AG10803 (cell line): ENCODE measurements around the gene TRIM72.

Source experiments
- DNase-seq: peaks from one replicate; pipeline ENCODE4 v3.0.0; 2010; ENCODE audit warnings: low read depth
- H3K4me3 ChIP-seq: 2 replicates; pipeline ENCODE4 v1.5.1; 2011; ENCODE audit warnings: mild to moderate bottlenecking, low read length, control low read depth
- TF ChIP-seq, protein P1 (sequence below): conservative IDR thresholded peaks from 2 replicates; pipeline ENCODE4 v1.5.1; 2011; ENCODE audit warnings: mild to moderate bottlenecking, low read length, control low read depth, inconsistent platforms

The TRIM72 gene

DNA sequence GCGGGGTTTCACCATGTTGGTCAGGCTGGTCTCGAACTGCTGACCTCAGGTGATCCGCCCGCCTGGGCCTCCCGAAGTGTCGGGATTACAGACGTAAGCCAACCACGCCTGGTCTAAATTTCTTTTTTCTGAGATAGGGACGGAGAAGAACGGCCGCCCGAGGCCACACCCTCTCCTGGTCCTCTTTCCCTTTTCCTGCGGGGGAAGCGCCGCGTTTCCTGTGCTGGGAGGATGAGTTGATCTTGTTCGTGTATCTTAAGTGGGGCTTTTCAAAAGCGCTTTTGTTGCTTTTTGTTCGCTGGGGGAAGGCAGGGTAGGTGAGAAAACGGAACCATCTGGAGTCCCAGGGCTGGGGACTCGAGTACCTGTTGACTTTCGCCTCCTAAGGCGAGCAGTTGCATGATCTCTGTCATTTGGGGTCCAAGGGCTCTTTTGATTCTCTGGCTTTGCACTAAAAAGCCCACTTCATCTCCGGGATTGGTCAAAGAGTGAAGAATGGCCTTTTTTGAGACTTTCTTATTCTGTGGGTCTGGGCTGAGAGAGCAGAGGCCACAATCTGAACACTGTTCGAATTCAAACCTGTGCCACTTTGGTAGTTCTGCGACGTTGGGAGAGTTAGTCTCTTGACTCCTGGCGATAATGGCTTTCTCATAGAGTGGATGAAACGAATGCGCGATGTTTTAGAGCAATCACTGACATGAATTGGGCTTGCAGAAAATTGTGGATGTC lies 32.7 kb upstream of the TRIM72 start:
- no peak for DNase-seq
- TF ChIP-seq, protein P1, sequence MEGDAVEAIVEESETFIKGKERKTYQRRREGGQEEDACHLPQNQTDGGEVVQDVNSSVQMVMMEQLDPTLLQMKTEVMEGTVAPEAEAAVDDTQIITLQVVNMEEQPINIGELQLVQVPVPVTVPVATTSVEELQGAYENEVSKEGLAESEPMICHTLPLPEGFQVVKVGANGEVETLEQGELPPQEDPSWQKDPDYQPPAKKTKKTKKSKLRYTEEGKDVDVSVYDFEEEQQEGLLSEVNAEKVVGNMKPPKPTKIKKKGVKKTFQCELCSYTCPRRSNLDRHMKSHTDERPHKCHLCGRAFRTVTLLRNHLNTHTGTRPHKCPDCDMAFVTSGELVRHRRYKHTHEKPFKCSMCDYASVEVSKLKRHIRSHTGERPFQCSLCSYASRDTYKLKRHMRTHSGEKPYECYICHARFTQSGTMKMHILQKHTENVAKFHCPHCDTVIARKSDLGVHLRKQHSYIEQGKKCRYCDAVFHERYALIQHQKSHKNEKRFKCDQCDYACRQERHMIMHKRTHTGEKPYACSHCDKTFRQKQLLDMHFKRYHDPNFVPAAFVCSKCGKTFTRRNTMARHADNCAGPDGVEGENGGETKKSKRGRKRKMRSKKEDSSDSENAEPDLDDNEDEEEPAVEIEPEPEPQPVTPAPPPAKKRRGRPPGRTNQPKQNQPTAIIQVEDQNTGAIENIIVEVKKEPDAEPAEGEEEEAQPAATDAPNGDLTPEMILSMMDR: no peak
- peak overlapping the region; percentile 94 for H3K4me3 ChIP-seq

DNA sequence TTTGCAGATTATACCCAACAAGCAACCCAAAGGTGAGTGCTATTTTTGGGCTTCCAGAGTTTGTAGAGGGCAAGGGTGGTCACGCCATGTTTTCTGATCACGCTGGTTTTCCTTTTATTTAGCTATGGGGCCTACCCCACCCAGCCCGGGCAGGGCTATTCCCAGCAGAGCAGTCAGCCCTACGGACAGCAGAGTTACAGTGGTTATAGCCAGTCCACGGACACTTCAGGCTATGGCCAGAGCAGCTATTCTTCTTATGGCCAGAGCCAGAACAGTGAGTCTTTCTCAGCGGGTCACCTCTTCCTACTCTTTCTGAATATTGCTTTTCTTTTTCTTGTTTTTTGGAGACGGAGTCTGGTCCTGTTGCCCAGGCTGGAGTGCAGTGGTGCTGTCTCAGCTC lies 31.5 kb upstream of the TRIM72 start:
- DNase-seq: no peak
- peak overlapping the region; percentile 94 for H3K4me3 ChIP-seq
- TF ChIP-seq, protein P1: no peak

DNA sequence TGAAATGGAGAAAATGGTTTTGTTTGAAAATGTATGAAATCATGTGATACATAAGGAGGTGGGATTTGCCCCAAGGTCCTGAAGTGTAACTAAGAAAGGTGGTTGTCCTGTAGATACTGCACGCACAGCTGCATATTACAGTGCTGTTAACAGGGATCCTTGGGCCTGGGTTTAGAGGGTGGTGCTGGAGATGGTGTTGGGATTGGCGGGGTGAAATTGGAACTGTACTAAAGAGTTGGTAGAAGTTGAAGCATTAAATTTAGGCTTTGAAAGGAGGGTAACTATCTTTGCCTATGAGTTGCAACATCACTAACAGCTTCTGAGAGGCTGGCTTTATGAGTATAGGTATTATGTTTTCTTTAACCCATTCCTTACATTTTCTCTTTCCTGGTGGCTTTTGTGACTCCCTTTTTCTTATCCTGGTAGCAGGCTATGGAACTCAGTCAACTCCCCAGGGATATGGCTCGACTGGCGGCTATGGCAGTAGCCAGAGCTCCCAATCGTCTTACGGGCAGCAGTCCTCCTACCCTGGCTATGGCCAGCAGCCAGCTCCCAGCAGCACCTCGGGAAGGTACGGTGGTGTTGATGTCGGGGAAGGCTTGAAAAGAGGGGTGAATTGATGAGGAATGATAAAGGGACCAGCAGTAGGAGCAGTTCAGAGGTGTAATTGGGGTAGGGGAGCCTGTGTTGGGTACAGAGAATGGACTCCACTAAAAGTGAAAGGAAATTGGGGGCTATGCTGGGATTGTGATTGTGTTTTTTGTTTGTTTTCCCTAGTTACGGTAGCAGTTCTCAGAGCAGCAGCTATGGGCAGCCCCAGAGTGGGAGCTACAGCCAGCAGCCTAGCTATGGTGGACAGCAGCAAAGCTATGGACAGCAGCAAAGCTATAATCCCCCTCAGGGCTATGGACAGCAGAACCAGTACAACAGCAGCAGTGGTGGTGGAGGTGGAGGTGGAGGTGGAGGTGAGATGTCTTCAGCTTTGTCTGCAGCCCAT lies 30.2 kb upstream of the TRIM72 start:
- no peak overlapping the region; the same call in 1 of the 2 replicates for H3K4me3 ChIP-seq

DNA sequence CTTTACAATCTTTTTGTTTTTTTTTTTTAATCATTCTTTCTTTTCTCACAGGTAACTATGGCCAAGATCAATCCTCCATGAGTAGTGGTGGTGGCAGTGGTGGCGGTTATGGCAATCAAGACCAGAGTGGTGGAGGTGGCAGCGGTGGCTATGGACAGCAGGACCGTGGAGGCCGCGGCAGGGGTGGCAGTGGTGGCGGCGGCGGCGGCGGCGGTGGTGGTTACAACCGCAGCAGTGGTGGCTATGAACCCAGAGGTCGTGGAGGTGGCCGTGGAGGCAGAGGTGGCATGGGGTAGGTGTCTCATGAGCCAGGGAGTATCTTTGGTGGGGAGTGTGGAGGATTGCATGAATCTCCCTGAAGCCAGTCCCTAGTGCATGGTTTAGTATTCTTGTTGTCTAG lies 29.0 kb upstream of the TRIM72 start:
- no peak overlapping the region for H3K4me3 ChIP-seq
- TF ChIP-seq, protein P1: no peak
- DNase-seq: no peak

More for the DNA sequence above, 30.2 kb upstream of the TRIM72 start:
- DNase-seq: no peak
- TF ChIP-seq, protein P1: no peak

DNA sequence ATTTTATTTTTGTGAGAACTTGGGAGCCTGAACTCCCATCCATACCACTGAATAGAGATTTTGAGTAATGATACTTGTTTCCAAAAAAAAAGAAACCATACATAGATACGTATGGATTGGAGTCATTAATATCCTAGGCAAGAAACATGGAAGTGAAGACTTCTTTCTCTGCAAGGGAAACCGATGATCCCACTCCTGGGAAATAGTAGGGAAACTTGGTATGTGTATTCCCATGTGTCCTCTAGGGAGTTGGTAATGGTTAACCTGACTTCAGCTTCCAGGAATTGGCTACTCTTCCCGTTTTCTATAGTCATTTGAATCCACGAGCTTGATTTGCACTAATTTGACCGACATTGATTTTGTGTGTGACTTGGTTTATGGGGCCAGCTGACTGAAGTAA lies 28.6 kb upstream of the TRIM72 start:
- TF ChIP-seq, protein P1: no peak
- H3K4me3 ChIP-seq: no peak overlapping the region
- DNase-seq: no peak

DNA sequence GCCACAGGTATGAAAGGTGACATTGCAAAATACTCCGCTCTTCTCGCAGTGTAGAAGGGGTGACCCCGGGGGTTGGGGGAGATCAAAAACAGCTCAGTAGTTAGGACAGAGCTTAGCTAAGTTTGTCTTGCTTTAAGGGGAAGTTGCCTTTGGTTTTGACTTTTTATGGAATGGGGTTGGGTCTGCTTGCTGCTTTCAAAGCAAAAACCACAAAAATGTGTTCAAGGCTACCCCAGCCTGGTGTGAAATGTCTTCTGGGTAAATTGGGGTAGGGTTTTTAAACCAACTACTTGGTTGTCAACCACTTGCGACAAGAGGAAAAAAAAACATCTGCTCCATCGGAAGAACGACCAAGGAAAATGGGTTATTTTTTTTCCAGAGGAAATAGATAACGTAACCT lies 27.7 kb upstream of the TRIM72 start:
- DNase-seq: no peak
- TF ChIP-seq, protein P1: no peak
- H3K4me3 ChIP-seq: no peak overlapping the region
